Loucy (cell line): ENCODE measurements around the gene ZNF254.
"Not testable (repeated sequence)": the region's sequence is repeated elsewhere in the genome, so short reads cannot be mapped to it uniquely, and the experiment has no call there.

Source experiments
- H2AFZ ChIP-seq: fragments of 200-600 bp; sonication (generic); 2 replicates; pipeline ENCODE4 v1.6.0; 2016; ENCODE audit warnings: antibody characterized with exemption, mild to moderate bottlenecking, low read length, moderate library complexity
- H3F3A ChIP-seq: fragments of 200-600 bp; 2 replicates; pipeline ENCODE4 v1.6.0; 2016; ENCODE audit warnings: antibody characterized with exemption, low read depth, mild to moderate bottlenecking
- H3K27me3 ChIP-seq: fragments of 200-600 bp; sonication (generic); 2 replicates; pipeline ENCODE4 v1.6.1; 2014; ENCODE audit warnings: low read length, mild to moderate bottlenecking; ENCODE audit not compliant: insufficient read depth, poor library complexity, severe bottlenecking
- H3K36me3 ChIP-seq: fragments of 200-600 bp; sonication (generic); 2 replicates; pipeline ENCODE4 v1.6.1; 2016; ENCODE audit warnings: low read length; ENCODE audit not compliant: insufficient read depth
- H3K4me1 ChIP-seq: fragments of 200-600 bp; sonication (generic); 2 replicates; pipeline ENCODE4 v1.5.1; 2014; ENCODE audit warnings: low read length, mild to moderate bottlenecking; ENCODE audit not compliant: insufficient read depth, poor library complexity, severe bottlenecking
- H3K4me2 ChIP-seq: fragments of 200-600 bp; sonication (generic); 2 replicates; pipeline ENCODE4 v1.6.0; 2014; ENCODE audit warnings: antibody characterized with exemption, low read length, low read depth, mild to moderate bottlenecking; ENCODE audit not compliant: poor library complexity, severe bottlenecking
- H3K4me3 ChIP-seq: fragments of 200-600 bp; sonication (generic); 2 replicates; pipeline ENCODE4 v1.5.1; 2014; ENCODE audit warnings: low read length, mild to moderate bottlenecking, mixed read lengths; ENCODE audit not compliant: poor library complexity, severe bottlenecking
- H3K79me2 ChIP-seq: fragments of 200-600 bp; sonication (generic); 2 replicates; pipeline ENCODE4 v1.6.1; 2014; ENCODE audit warnings: low read length; ENCODE audit not compliant: insufficient read depth
- H3K9ac ChIP-seq: fragments of 200-600 bp; sonication (generic); 2 replicates; pipeline ENCODE4 v1.6.0; 2014; ENCODE audit warnings: mild to moderate bottlenecking, low read depth, low read length, moderate library complexity; ENCODE audit not compliant: poor library complexity, severe bottlenecking
- H3K9me2 ChIP-seq: fragments of 200-600 bp; sonication (generic); replicated peaks from 2 replicates; pipeline ENCODE4 v1.6.1; 2016; ENCODE audit warnings: low read depth, low read length, mixed read lengths
- H3K9me3 ChIP-seq: fragments of 200-600 bp; sonication (generic); 2 replicates; pipeline ENCODE4 v1.6.1; 2014; ENCODE audit warnings: mild to moderate bottlenecking, antibody characterized with exemption, low read length, low read depth; ENCODE audit not compliant: insufficient read depth
- H4K20me1 ChIP-seq: fragments of 200-600 bp; sonication (generic); 2 replicates; pipeline ENCODE4 v1.6.0; 2014; ENCODE audit warnings: antibody characterized with exemption, low read length, mild to moderate bottlenecking; ENCODE audit not compliant: insufficient read depth, poor library complexity, severe bottlenecking
- EZH2phosphoT487 ChIP-seq: fragments of 200-600 bp; IDR thresholded peaks from 2 replicates; pipeline ENCODE4 v1.6.1; 2018; ENCODE audit warnings: antibody characterized with exemption, mild to moderate bottlenecking, moderate library complexity, borderline replicate concordance
- TF ChIP-seq, protein P1 (sequence below): fragments of 200-600 bp; sonication (generic); conservative IDR thresholded peaks from 2 replicates; pipeline ENCODE4 v1.5.1; 2014; ENCODE audit warnings: mild to moderate bottlenecking, antibody characterized with exemption, low read length

Gene ZNF254

DNA sequence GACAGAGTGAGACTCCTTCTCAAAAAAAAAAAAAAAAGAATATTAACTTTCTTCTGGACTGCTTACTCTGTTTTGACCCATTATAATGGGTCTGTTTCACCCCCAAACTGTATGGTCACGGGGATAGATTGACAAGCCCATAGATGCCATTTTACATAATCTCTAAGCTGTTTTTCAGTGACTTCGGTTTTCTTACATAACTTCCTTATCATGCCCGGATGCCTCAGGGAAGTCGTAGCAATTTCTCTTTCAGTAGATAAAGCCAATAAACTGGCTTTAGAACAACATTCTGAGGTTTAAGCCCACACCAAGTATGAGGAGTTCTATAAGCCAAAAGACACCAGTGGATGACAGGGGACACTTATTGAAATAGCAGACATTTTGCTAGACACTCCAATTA, 5.9 kb upstream of the ZNF254 start:
- no peaks in the 10 kb centered on the region for H3K4me1 ChIP-seq
- no peak overlapping the region for H3K9ac ChIP-seq
- H3K9me2 ChIP-seq = no peaks in the 10 kb centered on the region
- H3K36me3 ChIP-seq = no peaks in the 10 kb centered on the region
- H3K27me3 ChIP-seq = no peaks in the 10 kb centered on the region
- no peaks in the 10 kb centered on the region for H4K20me1 ChIP-seq
- no peak overlapping the region for H3K4me2 ChIP-seq
- H3K4me3 ChIP-seq = no peak overlapping the region
- H3K9me3 ChIP-seq = no peaks in the 10 kb centered on the region
- no peaks in the 10 kb centered on the region for H3F3A ChIP-seq
- no peak overlapping the region for H2AFZ ChIP-seq
- H3K79me2 ChIP-seq = no peaks in the 10 kb centered on the region
- TF ChIP-seq EZH2phosphoT487 = no peak
- TF ChIP-seq, protein P1, sequence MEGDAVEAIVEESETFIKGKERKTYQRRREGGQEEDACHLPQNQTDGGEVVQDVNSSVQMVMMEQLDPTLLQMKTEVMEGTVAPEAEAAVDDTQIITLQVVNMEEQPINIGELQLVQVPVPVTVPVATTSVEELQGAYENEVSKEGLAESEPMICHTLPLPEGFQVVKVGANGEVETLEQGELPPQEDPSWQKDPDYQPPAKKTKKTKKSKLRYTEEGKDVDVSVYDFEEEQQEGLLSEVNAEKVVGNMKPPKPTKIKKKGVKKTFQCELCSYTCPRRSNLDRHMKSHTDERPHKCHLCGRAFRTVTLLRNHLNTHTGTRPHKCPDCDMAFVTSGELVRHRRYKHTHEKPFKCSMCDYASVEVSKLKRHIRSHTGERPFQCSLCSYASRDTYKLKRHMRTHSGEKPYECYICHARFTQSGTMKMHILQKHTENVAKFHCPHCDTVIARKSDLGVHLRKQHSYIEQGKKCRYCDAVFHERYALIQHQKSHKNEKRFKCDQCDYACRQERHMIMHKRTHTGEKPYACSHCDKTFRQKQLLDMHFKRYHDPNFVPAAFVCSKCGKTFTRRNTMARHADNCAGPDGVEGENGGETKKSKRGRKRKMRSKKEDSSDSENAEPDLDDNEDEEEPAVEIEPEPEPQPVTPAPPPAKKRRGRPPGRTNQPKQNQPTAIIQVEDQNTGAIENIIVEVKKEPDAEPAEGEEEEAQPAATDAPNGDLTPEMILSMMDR = no peak

DNA sequence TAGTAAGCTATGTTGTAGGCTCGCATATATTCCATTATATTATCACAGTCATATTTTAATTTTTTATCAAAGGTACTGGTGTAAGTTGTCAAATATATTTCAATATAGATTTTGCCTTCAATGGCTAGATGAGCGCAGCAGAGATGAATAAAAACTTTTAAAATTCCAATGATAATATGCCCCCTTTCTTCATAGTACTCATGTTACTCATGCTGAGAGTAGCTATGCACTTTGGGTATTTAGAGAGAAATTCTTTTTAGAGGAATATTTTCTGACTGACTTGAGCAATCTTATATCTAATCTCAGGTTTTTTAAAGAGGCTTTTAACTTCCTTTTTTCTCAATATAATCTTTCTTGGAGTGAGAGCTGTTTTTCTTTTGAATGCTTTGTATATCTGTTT, 11.4 kb downstream of the ZNF254 start:
- no peaks in the 10 kb centered on the region for H3K9me2 ChIP-seq
- H3K4me2 ChIP-seq = no peak overlapping the region
- peaks cover 10% of the 10 kb centered on the region; the same call in 1 of the 2 replicates for H3K36me3 ChIP-seq
- no peak overlapping the region for H2AFZ ChIP-seq
- H3F3A ChIP-seq = no peaks in the 10 kb centered on the region
- no peaks in the 10 kb centered on the region for H3K4me1 ChIP-seq
- H3K9ac ChIP-seq = no peak overlapping the region
- no peaks in the 10 kb centered on the region for H3K9me3 ChIP-seq
- H3K27me3 ChIP-seq = no peaks in the 10 kb centered on the region
- H3K79me2 ChIP-seq = peaks cover 70% of the 10 kb centered on the region
- TF ChIP-seq, protein P1 = no peak
- TF ChIP-seq EZH2phosphoT487 = no peak
- peaks cover 54% of the 10 kb centered on the region for H4K20me1 ChIP-seq
- no peak overlapping the region for H3K4me3 ChIP-seq

DNA sequence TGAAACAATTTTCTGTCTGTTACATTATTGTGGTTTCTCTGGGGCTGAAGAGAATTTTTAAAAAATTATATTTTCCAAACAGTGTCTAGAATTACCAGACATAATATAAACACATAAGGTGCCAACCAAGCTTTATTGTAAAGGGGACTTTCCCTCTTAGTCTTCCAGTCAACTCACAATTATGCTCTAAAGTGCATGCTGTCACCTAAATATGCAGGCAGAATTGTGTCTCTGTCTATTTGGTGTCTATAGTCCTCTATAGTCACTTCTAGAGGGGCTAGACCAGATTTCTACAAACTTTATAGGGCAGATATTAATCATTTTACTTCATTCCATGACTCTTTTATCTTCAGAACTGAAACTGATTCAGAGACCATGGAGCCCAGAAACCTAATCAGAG, 12.8 kb downstream of the ZNF254 start:
- Histone ChIP-seq H3K4me2 (no peak overlapping the region), H3K9me3 (no peaks in the 10 kb centered on the region), H3K9ac (no peak overlapping the region), H2AFZ (no peak overlapping the region), H3K27me3 (no peaks in the 10 kb centered on the region), H3K36me3 (peaks cover 16% of the 10 kb centered on the region; the same call in 1 of the 2 replicates), H3K79me2 (peaks cover 67% of the 10 kb centered on the region), H4K20me1 (peaks cover 39% of the 10 kb centered on the region), H3K4me1 (no peaks in the 10 kb centered on the region), H3K9me2 (no peaks in the 10 kb centered on the region), H3F3A (no peaks in the 10 kb centered on the region), H3K4me3 (no peak overlapping the region)
- TF ChIP-seq, protein P1 = no peak
- no peak for TF ChIP-seq EZH2phosphoT487

DNA sequence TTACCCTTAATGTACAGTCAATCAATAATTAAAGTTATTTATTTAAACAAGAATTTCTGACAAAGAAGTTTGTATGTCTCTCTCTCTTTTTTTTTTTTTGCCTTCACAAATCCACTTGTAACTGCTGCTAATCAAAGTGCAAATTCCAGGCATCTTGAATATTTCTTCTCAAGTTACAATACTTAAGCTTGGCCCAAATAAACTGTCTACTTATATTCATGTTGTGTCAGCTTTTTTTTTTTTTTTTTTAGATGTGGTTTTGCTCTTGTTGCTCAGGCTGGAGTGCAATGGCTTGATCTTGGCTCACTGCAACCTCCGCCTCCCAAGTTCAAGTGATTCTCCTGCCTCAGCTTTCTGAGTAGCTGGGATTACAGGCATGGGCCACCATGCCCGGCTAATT, 13.6 kb downstream of the ZNF254 start:
- Histone ChIP-seq H4K20me1 (peaks cover 37% of the 10 kb centered on the region), H3K36me3 (peaks cover 16% of the 10 kb centered on the region; the same call in 1 of the 2 replicates), H3K79me2 (peaks cover 61% of the 10 kb centered on the region)
- not testable (repeated sequence) for H3K4me2 ChIP-seq, H3K9me3 ChIP-seq, H2AFZ ChIP-seq, H3F3A ChIP-seq, H3K9me2 ChIP-seq, H3K4me3 ChIP-seq, H3K4me1 ChIP-seq, H3K9ac ChIP-seq, H3K27me3 ChIP-seq
